Measurements from ENCODE around the gene MXRA7.
"Not testable (repeated sequence)": the region's sequence is repeated elsewhere in the genome, so short reads cannot be mapped to it uniquely, and the experiment has no call there.

MXRA7 gene

DNA sequence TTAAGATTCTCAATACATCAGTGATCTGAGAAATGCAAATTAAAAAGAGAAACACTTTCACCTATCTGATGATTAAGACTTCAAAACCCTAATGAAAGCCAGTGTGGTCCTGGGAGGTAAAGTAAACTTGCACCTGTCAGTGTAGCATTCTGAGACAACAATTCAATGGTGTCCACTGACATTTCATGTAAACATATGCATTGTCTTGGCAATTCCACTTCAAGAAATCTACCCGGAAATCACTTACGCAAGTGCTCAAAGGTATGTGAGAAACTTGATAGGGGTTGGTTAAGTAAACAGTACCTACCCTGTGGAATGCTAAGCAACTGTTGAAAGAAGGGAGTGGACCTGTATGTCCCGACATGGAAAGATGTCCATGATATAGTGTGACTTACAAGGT lies 69.3 kb downstream of the MXRA7 start:
- no peak for DNase-seq

DNA sequence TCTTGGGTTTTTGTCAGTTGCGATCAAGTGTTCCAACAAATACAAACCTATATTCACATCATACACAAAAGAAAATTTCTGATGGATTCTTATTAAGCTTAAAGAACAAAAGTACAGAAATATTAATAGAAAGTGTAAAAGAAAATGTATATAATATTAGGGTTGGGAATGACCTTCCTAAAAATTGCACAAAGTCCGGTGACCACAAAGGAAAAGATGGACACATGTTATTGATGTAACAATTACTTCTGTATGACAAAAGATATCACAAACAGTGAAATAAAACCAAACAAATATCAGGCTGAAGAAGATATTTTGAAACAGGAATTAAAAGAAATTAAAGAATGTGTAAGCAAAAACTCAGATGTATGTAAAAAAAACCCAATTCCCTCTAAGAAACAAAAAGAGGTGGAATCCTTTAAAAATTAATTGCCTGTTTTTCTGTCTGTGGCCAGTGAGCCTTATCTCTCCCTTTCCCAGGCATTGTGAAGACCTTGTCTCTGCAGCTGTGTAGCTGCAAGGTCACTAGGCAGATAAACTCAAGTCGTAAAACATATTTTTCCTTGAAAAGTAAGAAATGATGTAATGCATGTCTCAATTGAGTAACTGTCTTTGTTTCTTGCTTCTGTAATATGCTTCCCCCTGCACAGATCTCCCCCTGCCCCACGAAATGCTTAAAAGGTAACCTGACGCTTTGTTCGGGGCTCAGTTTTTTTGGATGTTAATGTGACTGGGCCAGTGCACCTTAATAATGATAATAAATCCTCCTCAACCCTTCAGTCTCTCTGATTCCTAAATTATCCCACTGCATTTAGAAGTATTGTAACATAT lies 70.0 kb downstream of the MXRA7 start:
- DNase-seq: no peak

DNA sequence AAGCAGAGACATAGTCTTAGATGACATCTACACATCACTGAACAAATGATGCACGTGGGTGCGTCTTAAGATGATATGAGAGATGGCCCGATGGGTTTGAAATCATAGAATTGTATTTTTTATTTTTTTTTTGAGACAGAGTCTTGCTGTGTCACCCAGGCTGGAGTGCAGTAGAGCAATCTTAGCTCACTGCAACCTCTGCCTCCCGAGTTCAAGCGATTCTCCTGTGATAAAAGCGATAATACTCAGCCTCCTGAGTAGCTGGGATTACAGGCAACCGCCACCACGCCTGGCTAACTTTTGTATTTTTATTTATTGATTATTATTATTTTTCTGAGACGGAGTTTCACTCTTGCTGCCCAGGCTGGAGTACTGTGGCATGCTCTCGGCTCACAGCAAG lies 72.5 kb downstream of the MXRA7 start:
- DNase-seq: no peak

DNA sequence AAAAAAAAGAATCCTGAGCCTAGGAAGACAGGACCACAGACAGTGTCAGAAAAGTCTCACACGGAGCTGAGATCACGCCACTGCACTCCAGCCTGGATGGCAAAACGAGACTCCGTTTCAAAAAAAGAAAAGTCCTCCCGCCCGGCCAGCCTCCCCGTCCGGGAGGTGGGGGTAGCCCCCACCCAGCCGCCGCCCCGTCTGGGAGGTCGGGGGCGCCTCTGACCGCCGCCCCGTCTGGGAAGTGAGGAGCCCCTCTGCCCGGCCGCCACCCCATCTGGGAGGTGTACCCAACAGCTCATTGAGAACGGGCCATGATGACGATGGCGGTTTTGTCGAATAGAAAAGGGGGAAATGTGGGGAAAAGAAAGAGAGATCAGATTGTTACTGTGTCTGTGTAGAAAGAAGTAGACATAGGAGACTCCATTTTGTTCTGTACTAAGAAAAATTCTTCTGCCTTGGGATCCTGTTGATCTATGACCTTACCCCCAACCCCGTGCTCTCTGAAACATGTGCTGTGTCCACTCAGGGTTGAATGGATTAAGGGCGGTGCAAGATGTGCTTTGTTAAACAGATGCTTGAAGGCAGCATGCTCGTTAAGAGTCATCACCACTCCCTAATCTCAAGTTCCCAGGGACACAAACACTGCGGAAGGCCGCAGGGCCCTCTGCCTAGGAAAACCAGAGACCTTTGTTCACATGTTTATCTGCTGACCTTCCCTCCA lies 74.1 kb downstream of the MXRA7 start:
- not testable (repeated sequence) for DNase-seq

DNA sequence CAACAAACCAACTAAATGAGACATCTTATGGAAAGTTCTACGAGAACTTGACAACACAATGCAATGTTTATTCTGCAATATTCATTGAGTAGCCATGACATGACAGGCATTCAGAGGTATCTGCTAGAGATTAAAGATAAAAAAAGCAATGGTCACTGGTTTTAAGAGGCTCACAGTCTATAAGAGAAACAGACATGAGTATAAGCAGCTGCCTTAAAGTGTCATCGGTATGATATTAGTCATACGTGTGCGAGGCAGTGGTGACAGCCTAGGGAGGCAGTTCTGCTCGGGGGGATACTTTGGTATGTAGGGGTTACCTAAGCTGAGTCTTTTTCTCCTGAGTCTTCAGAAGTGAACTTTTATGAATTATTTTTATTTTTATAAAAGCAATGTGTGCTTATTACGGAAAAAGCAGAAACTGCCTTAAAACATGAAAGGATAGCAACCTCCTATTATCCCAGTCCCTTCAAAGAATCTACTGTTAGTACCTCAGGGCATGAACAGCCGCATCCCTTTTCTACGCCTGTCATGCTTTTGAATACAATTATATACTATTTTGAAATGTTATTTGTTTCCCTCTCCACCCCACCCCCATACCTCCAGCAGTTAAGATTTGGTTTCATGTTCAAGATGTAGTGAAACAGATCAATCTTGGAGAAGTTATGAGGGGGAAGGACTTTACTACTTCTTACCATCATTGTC lies 75.0 kb downstream of the MXRA7 start:
- no peak for DNase-seq

DNA sequence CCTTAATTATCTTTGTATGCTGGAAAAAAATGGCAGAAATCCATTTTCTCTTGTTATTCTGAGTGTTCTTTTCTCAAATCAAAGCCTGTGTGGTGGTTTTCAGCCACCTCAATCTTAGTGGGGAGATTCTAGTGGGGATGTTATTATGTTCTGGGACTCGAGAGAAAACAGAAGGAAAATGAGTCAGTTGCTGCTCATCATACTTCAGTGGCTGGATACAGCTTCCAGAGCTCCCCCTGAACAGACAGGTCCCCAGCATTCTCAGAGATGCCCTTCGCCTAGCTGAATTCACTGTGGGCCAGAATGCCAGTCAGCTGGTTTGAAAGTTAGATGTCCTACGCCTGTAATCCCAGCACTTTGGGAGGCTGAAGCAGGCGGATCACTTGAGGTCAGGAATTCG lies 75.7 kb downstream of the MXRA7 start:
- no peak for DNase-seq

DNA sequence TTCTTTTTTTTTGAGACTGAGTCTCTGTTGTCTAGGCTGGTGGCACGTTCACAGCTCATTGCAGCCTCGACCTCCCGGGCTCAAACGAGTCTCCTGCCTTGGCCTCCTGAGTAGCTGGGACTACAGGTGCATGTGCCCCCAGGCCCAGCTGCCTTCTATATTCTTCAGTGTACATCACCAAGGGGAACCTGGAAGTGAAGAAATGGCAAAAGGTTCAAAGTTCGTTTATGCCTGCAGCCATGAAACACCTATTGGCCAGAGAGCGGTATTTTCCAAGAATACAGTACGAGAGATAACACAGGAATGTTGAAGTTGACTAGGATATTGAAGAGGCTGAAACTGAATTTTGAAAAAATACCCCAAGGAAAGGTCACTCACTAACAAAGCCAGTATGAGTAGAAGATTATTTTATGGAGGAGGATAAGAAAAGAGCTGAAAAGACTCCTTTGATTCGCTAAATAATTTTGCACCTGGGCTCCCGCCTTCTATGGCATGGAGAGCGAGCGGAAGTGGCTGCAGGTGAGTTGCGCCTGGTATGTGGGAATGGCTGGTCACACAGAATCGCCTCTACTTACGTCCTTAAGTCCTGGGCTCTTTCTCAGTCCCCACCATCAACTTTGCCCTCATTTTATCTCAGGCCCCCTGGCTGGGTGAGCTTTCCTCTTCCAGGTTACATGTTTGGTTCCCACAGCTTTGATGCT lies 77.0 kb downstream of the MXRA7 start:
- DNase-seq: no peak

DNA sequence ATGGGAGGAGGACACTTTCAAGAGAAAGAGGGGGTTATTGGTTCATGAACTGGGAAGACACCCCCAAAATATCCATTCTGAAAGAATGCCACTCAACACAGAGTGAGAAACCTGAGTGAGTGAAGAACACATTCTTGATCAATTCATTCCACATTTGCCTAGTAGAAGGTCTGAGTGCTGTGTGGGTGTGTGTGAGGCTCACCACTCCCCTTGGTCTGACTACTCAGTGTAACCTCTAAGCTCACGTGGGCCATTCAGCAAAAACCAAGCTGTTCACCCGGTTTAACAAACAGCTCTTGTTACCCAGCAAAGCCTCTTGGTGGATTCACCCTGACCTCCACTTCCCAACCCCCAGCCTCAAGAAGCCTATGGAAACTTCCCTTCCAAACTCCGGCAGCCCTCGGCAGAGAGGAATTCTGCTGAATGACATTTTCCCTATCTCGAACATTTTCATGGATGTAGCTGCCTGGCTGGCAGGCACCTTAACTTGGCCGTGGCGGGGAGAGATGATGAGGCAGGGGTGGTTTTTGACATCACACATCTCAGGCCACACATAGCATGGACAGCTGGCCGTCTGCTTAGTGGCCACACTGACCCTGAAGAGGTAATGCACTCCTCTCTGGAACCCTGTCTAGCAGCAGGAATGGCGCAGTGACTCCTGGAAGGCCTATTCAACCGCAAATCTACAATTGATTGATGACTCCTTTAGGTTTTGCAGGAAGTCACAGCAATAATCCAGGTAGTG lies 78.8 kb downstream of the MXRA7 start:
- no peak for DNase-seq

DNA sequence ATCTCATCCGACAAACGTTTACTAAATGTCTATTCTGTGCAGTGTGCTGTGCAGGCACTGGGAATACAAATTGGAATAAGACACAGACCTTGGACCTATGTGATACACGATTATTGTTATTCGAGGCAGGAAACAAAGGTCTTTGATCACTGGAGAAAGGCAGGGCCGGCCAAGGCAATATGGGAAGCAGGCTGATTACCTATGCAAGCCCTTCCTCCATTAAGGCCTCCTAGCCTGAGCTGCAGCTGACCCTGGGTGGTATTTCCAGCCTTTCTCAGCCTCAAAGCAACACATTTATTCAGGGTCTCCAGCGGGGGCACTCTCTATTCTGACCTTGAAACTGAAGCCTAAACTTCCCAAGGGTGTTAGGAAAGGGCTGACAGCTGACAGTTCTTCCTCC lies 80.6 kb downstream of the MXRA7 start:
- no peak for DNase-seq
